Measurements from ENCODE around the gene DNAJC12. TPM values are rescaled to one million over a fixed set of nuclear protein-coding genes. Genes with fewer than 3 reads are reported as not detected.

Gene DNAJC12
- total RNA-seq, 3 donors from 2014 or later (not counting 1 experiment from before 2014, with no cell fraction given) = not detected

GRCh38 chr10:67816719-67817118 lies 21.3 kb downstream of the DNAJC12 start:
- H3K27me3 ChIP-seq (ENCODE audit: control insufficient read depth, insufficient read depth, low read length) = peaks cover 3% of the 10 kb centered on the region
- ATAC-seq = no peak
- no peak for TF ChIP-seq CTCF (IDR thresholded peaks at IDR 0.05)
- Mint-ChIP-seq H3K27me3 (ENCODE audit: low read depth in 2 of 2) (peaks cover 0 to 2% of the 10 kb centered on the region in 2 donors), H3K4me3 (no peak overlapping the region), H3K36me3 (no peaks in the 10 kb centered on the region), H3K9me3 (no peaks in the 10 kb centered on the region), H3K4me1 (no peaks in the 10 kb centered on the region), H3K27ac (no peak overlapping the region)
- no peaks in the 10 kb centered on the region for H3K4me1 ChIP-seq (ENCODE audit: control insufficient read depth, insufficient read depth, low read length)
- H3K27ac ChIP-seq (ENCODE audit: low read length) = no peak overlapping the region
- 98% methylated on average over 4 of the region's 4 CpGs for WGBS (ENCODE audit: insufficient coverage)
- H3K9me3 ChIP-seq (ENCODE audit: control insufficient read depth, insufficient read depth, low read length) = no peaks in the 10 kb centered on the region
- H3K4me3 ChIP-seq (ENCODE audit: low read length) = no peak overlapping the region
- DNase-seq = no peak
- H3K36me3 ChIP-seq (ENCODE audit: control insufficient read depth, insufficient read depth, low read length) = no peaks in the 10 kb centered on the region
- intact Hi-C loops (cut with micrococcal nuclease) = no loop called here

- no peaks in the 10 kb centered on the region for H3K36me3 Mint-ChIP-seq
- peaks cover 0 to 4% of the 10 kb centered on the region in 2 donors for H3K27me3 Mint-ChIP-seq (ENCODE audit: low read depth in 2 of 2)
- no peak overlapping the region for H3K4me3 ChIP-seq (ENCODE audit: low read length)
- H3K27ac Mint-ChIP-seq = no peak overlapping the region
- ATAC-seq (no peak), DNase-seq (no peak)
- no peaks in the 10 kb centered on the region for H3K9me3 ChIP-seq (ENCODE audit: control insufficient read depth, insufficient read depth, low read length)
- intact Hi-C loops (cut with micrococcal nuclease) = no loop called here
- no peaks in the 10 kb centered on the region for H3K36me3 ChIP-seq (ENCODE audit: control insufficient read depth, insufficient read depth, low read length)
- no peaks in the 10 kb centered on the region for H3K9me3 Mint-ChIP-seq
- H3K27me3 ChIP-seq (ENCODE audit: control insufficient read depth, insufficient read depth, low read length) = peaks cover 3% of the 10 kb centered on the region
- H3K4me1 Mint-ChIP-seq = no peaks in the 10 kb centered on the region
- WGBS (ENCODE audit: insufficient coverage) = 89% methylated on average over 2 of the region's 4 CpGs
- no peak overlapping the region for H3K27ac ChIP-seq (ENCODE audit: low read length)
- H3K4me1 ChIP-seq (ENCODE audit: control insufficient read depth, insufficient read depth, low read length) = no peaks in the 10 kb centered on the region
- H3K4me3 Mint-ChIP-seq = no peak overlapping the region
- no peak for TF ChIP-seq CTCF (IDR thresholded peaks at IDR 0.05)
These were observed 22.4 kb downstream of the DNAJC12 start for GRCh38 chr10:67815571-67816059.

GRCh38 chr10:67812007-67812406 lies 26.0 kb downstream of the DNAJC12 start:
- 77% methylated on average over 4 of the region's 4 CpGs for WGBS (ENCODE audit: insufficient coverage)
- Histone ChIP-seq H3K4me3 (ENCODE audit: low read length) (no peak overlapping the region), H3K36me3 (ENCODE audit: control insufficient read depth, insufficient read depth, low read length) (no peaks in the 10 kb centered on the region), H3K4me1 (ENCODE audit: control insufficient read depth, insufficient read depth, low read length) (no peaks in the 10 kb centered on the region), H3K27ac (ENCODE audit: low read length) (no peak overlapping the region), H3K27me3 (ENCODE audit: control insufficient read depth, insufficient read depth, low read length) (peaks cover 3% of the 10 kb centered on the region), H3K9me3 (ENCODE audit: control insufficient read depth, insufficient read depth, low read length) (no peaks in the 10 kb centered on the region)
- H3K4me1 Mint-ChIP-seq = no peaks in the 10 kb centered on the region
- H3K4me3 Mint-ChIP-seq = no peak overlapping the region
- no peak overlapping the region for H3K27ac Mint-ChIP-seq
- H3K36me3 Mint-ChIP-seq = no peaks in the 10 kb centered on the region
- DNase-seq = no peak
- H3K27me3 Mint-ChIP-seq (ENCODE audit: low read depth in 2 of 2) = peaks cover 4 to 14% of the 10 kb centered on the region in 2 donors
- intact Hi-C loops (cut with micrococcal nuclease) = no loop called here
- no peaks in the 10 kb centered on the region for H3K9me3 Mint-ChIP-seq
- TF ChIP-seq CTCF (IDR thresholded peaks at IDR 0.05) = no peak
- ATAC-seq = no peak

GRCh38 chr10:67809107-67809506 lies 28.9 kb downstream of the DNAJC12 start:
- H3K9me3 ChIP-seq (ENCODE audit: control insufficient read depth, insufficient read depth, low read length) = no peaks in the 10 kb centered on the region
- no peak for ATAC-seq

More at GRCh38 chr10:67809107-67809506, 28.9 kb downstream of the DNAJC12 start:
- H3K36me3 ChIP-seq (ENCODE audit: control insufficient read depth, insufficient read depth, low read length) = no peaks in the 10 kb centered on the region
- no peak for TF ChIP-seq CTCF (IDR thresholded peaks at IDR 0.05)
- Mint-ChIP-seq H3K27ac (no peak overlapping the region), H3K4me3 (no peak overlapping the region), H3K36me3 (no peaks in the 10 kb centered on the region), H3K27me3 (ENCODE audit: low read depth in 2 of 2) (peaks cover 4 to 14% of the 10 kb centered on the region in 2 donors), H3K4me1 (no peaks in the 10 kb centered on the region), H3K9me3 (no peaks in the 10 kb centered on the region)
- WGBS (ENCODE audit: insufficient coverage) = 100% methylated on average over 1 of the region's 2 CpGs
- no peaks in the 10 kb centered on the region for H3K4me1 ChIP-seq (ENCODE audit: control insufficient read depth, insufficient read depth, low read length)
- H3K27ac ChIP-seq (ENCODE audit: low read length) = no peak overlapping the region
- no peak overlapping the region for H3K4me3 ChIP-seq (ENCODE audit: low read length)
- intact Hi-C loops (cut with micrococcal nuclease) = no loop called here
- no peak for DNase-seq
- H3K27me3 ChIP-seq (ENCODE audit: control insufficient read depth, insufficient read depth, low read length) = no peaks in the 10 kb centered on the region

Data from natural killer cell (primary cell).